Measurements from ENCODE around the gene PARVB.
A peak's percentile ranks its signal among the peaks of the same experiment; 100 is the strongest.

Gene PARVB

GRCh38 chr22:44111562-44112155, 87.6 kb downstream of the PARVB start:
- DNase-seq: no peak

GRCh38 chr22:44112191-44112590, 88.1 kb downstream of the PARVB start:
- no peak for DNase-seq

- no peak for DNase-seq
Observed at GRCh38 chr22:44116331-44116730, 92.2 kb downstream of the PARVB start.

GRCh38 chr22:44116755-44117684, 92.9 kb downstream of the PARVB start:
- DNase-seq: no peak

DNA sequence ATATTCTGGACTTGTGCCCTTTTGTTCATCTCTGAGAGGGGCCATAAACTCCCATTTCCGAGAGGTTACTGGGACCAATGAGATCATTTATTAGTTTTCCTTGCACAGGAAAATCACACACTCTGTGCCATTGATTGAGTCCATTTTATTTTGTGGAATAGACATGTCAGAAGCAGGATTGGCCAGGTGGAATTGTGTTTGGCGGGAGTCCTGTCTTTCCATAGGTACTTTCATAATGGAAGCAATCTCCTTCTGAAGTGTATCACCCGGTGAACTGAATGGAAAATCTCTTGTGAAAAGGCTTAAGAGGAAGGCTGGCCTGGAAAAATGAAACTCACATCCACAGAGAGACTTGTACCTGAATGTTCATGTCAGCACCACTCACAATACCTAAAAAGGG, 93.6 kb downstream of the PARVB start:
- DNase-seq: no peak

GRCh38 chr22:44118645-44119315, 94.7 kb downstream of the PARVB start:
- no peak for DNase-seq

DNA sequence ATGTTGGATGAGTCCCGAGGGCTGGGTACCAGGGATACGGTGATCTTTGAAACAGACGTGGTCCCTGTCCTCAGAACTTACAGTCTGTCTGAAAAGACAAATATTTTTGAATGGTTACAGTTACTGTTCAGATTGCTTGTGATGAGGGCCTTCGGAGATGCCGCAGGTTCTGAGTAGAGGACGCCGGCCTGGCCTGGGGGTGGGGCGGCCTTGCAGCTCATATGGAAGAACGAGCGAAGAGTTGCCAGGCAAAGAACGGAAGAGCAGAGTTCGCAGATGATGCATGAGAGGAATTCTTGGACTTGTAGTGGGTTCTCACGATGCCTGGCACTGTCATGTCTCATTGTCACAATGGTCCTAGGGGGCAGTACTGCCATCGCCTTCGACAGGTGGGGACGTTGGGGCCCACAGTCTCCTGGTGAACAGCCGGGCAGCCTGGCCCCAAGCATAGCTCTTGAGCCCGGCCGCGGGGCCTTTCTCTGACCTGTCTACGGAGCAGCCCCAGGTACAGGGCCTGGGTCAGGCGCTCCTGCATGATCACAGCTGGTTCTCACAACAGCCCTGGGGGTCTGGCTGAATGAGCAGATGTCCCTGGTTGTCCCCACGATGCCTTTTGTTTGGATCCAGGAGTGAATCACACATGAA, 95.7 kb downstream of the PARVB start:
- DNase-seq: no peak

GRCh38 chr22:44120314-44120704, 96.2 kb downstream of the PARVB start:
- no peak for DNase-seq

GRCh38 chr22:44125421-44125820, 101.3 kb downstream of the PARVB start:
- DNase-seq: no peak

GRCh38 chr22:44126807-44127206, 102.7 kb downstream of the PARVB start:
- no peak for DNase-seq

DNA sequence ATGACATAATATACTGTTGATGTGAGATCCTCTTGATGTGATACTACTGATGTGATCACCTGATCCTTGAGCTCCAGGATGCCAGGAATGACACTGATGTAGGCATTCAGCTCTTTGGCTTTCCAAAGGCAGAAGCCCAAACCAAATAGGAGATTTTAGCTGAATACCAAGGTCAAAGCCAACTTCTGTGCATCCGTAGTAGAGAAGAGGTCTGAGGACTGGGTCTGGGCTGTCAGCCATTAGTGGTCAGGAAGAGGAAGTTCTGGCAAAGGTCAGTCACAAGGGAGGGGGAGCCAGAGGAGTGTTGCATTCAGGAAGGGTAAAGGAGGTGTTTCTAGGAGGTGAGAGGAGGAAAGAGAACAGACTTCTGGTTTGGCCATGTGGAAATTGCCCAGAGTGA, 103.3 kb downstream of the PARVB start:
- DNase-seq: peak in 1 of 14 donors; percentile 11

GRCh38 chr22:44128958-44129618, 105.0 kb downstream of the PARVB start:
- DNase-seq: no peak

DNA sequence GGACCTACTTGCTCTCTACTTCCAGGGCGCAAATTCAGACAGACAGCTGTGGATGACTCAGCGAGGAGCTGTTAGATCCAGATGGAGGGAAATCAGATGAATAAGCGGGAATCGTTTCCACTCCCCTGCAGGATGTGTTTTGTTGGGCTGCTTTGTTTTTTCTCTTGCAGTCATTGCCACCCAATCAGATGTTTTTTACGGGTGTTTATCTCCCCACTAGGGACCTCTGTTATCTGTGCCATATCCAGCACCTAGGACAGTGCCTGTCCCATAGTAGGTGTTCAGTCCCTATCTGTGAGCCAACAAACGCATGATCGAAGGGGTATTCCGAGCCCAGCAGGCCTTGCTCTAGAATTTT, 105.5 kb downstream of the PARVB start:
- DNase-seq: no peak

DNA sequence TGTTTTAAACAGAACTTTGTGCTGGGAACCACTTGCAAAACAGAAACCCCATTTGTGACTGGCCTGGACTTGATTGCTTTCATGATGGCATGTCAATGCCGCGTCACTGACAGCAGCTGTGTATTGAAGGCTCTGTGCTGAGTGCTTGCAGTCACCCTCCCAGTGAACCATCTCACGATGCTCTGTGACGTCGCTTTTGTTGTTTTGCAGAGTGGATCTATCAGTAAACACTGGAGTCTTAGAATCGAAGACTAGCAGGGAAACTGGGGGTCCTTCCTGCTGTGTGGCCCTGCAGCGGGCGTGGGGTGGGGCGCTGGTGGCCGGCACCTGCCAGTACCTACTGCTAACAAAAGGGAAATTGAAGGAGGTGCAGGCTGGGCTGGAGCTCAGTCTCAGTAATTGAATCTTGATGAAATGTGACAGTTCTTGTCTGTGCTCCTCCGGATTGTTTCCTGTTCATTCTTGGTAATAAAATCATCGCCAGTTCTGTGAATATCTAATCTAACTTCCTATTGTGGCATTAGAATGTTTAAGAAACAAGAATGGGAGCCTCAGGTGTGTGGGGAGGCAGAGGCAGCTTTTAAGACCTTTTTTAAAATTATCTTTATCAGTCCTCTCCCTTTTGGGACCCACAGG, 106.1 kb downstream of the PARVB start:
- peak in 1 of 14 donors; percentile 12 for DNase-seq

- no peak for DNase-seq
Observed at GRCh38 chr22:44131412-44131811, 107.3 kb downstream of the PARVB start.

- DNase-seq: no peak
Observed at GRCh38 chr22:44131989-44132685, 108.0 kb downstream of the PARVB start.

DNA sequence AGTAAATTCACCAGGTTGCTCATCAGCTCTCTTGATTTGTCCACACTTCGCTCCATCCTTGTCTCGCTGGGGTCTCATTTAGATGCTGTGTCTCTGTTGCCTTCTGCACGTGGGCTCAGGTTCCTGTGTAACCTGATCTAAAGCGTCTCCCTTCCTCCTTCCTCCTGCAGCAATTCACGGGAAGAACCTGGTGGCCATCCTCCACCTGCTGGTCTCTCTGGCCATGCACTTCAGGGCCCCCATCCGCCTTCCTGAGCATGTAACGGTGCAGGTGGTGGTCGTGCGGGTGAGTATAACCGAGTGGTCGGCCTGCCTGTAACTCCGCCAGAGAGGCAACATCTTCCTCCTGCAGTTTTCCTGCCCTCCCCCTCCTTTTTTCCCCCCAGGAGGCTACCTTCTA, 108.6 kb downstream of the PARVB start:
- DNase-seq: no peak

GRCh38 chr22:44133161-44133560, 109.1 kb downstream of the PARVB start:
- no peak for DNase-seq

GRCh38 chr22:44133901-44134571, 109.9 kb downstream of the PARVB start:
- peak in 9 of 14 donors; percentile 15 to 82 (median 43) for DNase-seq

DNA sequence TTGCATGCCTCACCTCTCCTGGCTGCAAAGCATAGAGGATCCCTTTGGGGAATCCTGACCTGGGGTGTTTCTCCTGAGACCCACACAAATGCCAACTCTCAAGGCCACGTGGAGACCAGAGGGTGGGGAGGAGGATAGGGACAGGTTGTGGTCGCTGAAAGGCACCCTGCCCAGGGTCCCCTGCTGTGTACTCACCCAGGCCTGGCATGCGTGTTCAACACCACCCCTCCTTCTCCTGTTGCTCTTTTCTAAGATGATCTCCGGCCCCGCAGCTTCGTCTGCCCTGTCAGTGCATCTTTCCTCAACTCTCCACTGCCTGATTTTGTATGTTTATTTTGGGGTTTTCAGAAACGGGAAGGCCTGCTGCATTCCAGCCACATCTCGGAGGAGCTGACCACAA, 112.0 kb downstream of the PARVB start:
- no peak for DNase-seq

DNA sequence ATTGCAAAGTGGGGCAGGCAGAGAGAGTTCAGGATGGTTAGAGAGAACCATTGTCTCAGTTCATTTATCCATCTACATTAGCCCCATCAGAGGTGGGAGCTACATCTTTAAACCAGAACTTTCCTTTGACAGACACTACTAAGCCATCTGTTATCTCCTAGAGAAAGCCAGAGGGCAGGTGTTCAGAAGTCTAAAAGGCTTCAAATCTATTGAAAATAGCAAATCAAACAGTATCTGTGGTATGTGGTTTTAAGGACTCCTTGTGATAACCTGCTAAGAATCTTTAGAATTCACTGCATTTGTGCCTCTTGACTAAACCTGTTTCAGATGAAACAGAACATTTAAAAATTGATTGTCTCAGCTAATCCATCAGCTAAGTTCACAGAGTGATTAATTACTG, 112.7 kb downstream of the PARVB start:
- DNase-seq: no peak

Data from C1 segment of cervical spinal cord (tissue), 14 donors.